A673 (cell line): ENCODE results near the gene THSD8. TPM values are rescaled to one million over a fixed set of nuclear protein-coding genes. Genes with fewer than 3 reads are reported as not detected.

Experiments used
- Bru-seq: library from RNA; stranded (reverse); fragments of 400-500 nt; gene quantifications from one replicate; lab custom pipeline; 2021; lab: Mats Ljungman, UMichigan
- BruChase-seq, 2 experiments: library from RNA; stranded (reverse); fragments of 400-500 nt; gene quantifications; one replicate each; lab custom pipeline; 2021; lab: Mats Ljungman, UMichigan
- BruUV-seq: library from RNA; stranded (reverse); fragments of 400-500 nt; replicated peaks from 2 replicates; lab custom pipeline; 2021; lab: Mats Ljungman, UMichigan
- CTCF ChIA-PET: fragments of 300-600 bp; sonication (Branson Sonifier 250); formaldehyde crosslinking; loops from one replicate; lab custom pipeline; 2022; ENCODE audit warnings: antibody characterized with exemption; lab: Charles Lee
- POLR2A ChIA-PET: fragments of 300-600 bp; sonication (Branson Sonifier 250); formaldehyde crosslinking; loops from one replicate; lab custom pipeline; 2022; ENCODE audit warnings: antibody characterized with exemption; ENCODE audit not compliant: low non-redundant PET; lab: Charles Lee
- DNase-seq: peaks from one replicate; pipeline ENCODE4 v3.0.0-alpha.2; 2015; ENCODE audit warnings: low spot score
- H3K27ac ChIP-seq: fragments of 200-600 bp; sonication (generic); 2 replicates; pipeline ENCODE4 v1.5.1; 2016; ENCODE audit warnings: mixed run types, low read depth, mild to moderate bottlenecking, mixed read lengths, antibody characterized with exemption, low read length; ENCODE audit not compliant: poor library complexity, severe bottlenecking
- H3K27me3 ChIP-seq: fragments of 200-600 bp; sonication (generic); replicated peaks from 2 replicates; pipeline ENCODE4 v1.6.1; 2017; ENCODE audit warnings: mixed run types, low read depth, mild to moderate bottlenecking, mixed read lengths, antibody characterized with exemption, low read length; ENCODE audit not compliant: insufficient read depth, poor library complexity
- H3K36me3 ChIP-seq: fragments of 200-600 bp; sonication (generic); 2 replicates; pipeline ENCODE4 v1.6.1; 2016; ENCODE audit warnings: mixed run types, mild to moderate bottlenecking, mixed read lengths, antibody characterized with exemption, low read length; ENCODE audit not compliant: insufficient read depth, poor library complexity, severe bottlenecking
- H3K4me1 ChIP-seq: fragments of 200-600 bp; sonication (generic); 2 replicates; pipeline ENCODE4 v1.6.1; 2017; ENCODE audit warnings: mixed run types, mild to moderate bottlenecking, mixed read lengths, antibody characterized with exemption, low read length; ENCODE audit not compliant: insufficient read depth, poor library complexity, severe bottlenecking
- H3K4me3 ChIP-seq: fragments of 200-600 bp; sonication (generic); 2 replicates; pipeline ENCODE4 v1.5.1; 2016; ENCODE audit warnings: low read depth, mixed run types, mild to moderate bottlenecking, mixed read lengths, low read length; ENCODE audit not compliant: poor library complexity, severe bottlenecking
- H3K9me3 ChIP-seq: fragments of 200-600 bp; sonication (generic); 2 replicates; pipeline ENCODE4 v1.6.1; 2016; ENCODE audit warnings: mixed run types, low read depth, mild to moderate bottlenecking, mixed read lengths, antibody characterized with exemption, low read length; ENCODE audit not compliant: poor library complexity, severe bottlenecking
- CTCF ChIP-seq: fragments of 300-800, 200-600 bp; sonication (generic); conservative IDR thresholded peaks from 2 replicates; pipeline ENCODE4 v1.5.1; 2017; ENCODE audit warnings: low read depth, mild to moderate bottlenecking, antibody characterized with exemption, low read length, moderate library complexity, mixed read lengths
- EZH2 ChIP-seq: fragments of 200-600 bp; sonication (generic); IDR thresholded peaks from 2 replicates; pipeline ENCODE4 v1.6.1; 2017; ENCODE audit warnings: borderline replicate concordance, low read depth, mild to moderate bottlenecking, mixed read lengths, antibody characterized with exemption, low read length; ENCODE audit not compliant: poor library complexity, severe bottlenecking
- intact Hi-C: fragments of 100-400 bp; cut with micrococcal nuclease; formaldehyde crosslinking; loops from one replicate; pipeline ENCODE4 v1.10.0; 2022; ENCODE audit not compliant: unreplicated experiment
- long read RNA-seq: library from polyadenylated mRNA; stranded (forward); transcript quantifications from one replicate; pipeline ENCODE4 v2.0.0, GENCODE V29; 2022
- total RNA-seq: library from RNA; stranded (reverse); gene quantifications from 2 replicates; pipeline ENCODE4 v1.2.3, GENCODE V29; 2021

The THSD8 gene
- total RNA-seq (45.2 and 53.4 TPM in 2 replicates), Bru-seq, nascent RNA (percentile 27 among the genes with signal in this experiment), BruChase-seq, experiment 1, labeled RNA remaining after a 2-hour chase (percentile 17 among the genes with signal in this experiment), BruChase-seq, experiment 2, labeled RNA remaining after a 6-hour chase (percentile 43 among the genes with signal in this experiment)
- long read RNA-seq, partial matches to known transcripts = 0 of 1 reads
- long read RNA-seq, other reads (novel, unspliced or antisense) = 1 of 1 reads

- Histone ChIP-seq H3K27me3 (no peaks in the 10 kb centered on the region), H3K36me3 (peaks cover 19% of the 10 kb centered on the region), H3K4me1 (peaks cover 13% of the 10 kb centered on the region), H3K9me3 (no peaks in the 10 kb centered on the region), H3K4me3 (peak within 1 kb of the TSS; percentile 64), H3K27ac (peak within 1 kb of the TSS; percentile 87)
- ChIA-PET CTCF (interaction anchor here (1.4 kb wide), 1 partner anchor 44 kb away, joined by 3 read pairs; no protein-coding TSS in a partner anchor), POLR2A (interaction anchor here (1.0 kb wide), 1 partner anchor 9 kb away, joined by 3 read pairs; no protein-coding TSS in a partner anchor)
- intact Hi-C loops = loop anchor here (2.0 kb wide), 1 partner anchor 65 kb away; the partner anchor contains the start of gene GET3
- BruUV-seq = no TSS peak
- DNase-seq = peak; percentile 90
- TF ChIP-seq EZH2 (no peak), CTCF (no peak)
Measured at GRCh38 chr19:12801466-12802266, at the start of gene THSD8, which contains the start of gene PRDX2. TSS of gene THSD8 (plus strand) at chr19:12802069. CDS start at chr19:12802072, 3 bp downstream. TSS of gene PRDX2 (minus strand) at chr19:12801800. CDS start at chr19:12801261, 539 bp downstream.

GRCh38 chr19:12754465-12755196 is 47.2 kb upstream of the THSD8 start:
- intact Hi-C loops = no loop called here
- TF ChIP-seq CTCF = no peak
- TF ChIP-seq EZH2 = no peak
- no peak overlapping the region for H3K4me3 ChIP-seq
- H3K27me3 ChIP-seq = peaks cover 9% of the 10 kb centered on the region
- ChIA-PET POLR2A (interaction anchor here (0.6 kb wide), 1 partner anchor 209 kb away, joined by 6 read pairs; no protein-coding TSS in a partner anchor), CTCF (interaction anchor here (0.7 to 1.5 kb wide), 2 partner anchors 12 to 83 kb away, joined by 3 to 7 read pairs; no protein-coding TSS in a partner anchor)
- no peak for DNase-seq
- no peaks in the 10 kb centered on the region for H3K36me3 ChIP-seq
- no TSS peak for BruUV-seq
- H3K9me3 ChIP-seq = no peaks in the 10 kb centered on the region
- H3K4me1 ChIP-seq = peaks cover 8% of the 10 kb centered on the region
- no peak overlapping the region for H3K27ac ChIP-seq

GRCh38 chr19:12756150-12756883 is 45.6 kb upstream of the THSD8 start:
- intact Hi-C loops = no loop called here
- POLR2A ChIA-PET = no interaction called here
- TF ChIP-seq EZH2 = no peak
- TF ChIP-seq CTCF = no peak
- no peak overlapping the region for H3K27ac ChIP-seq
- no peak overlapping the region for H3K4me3 ChIP-seq
- DNase-seq = no peak
- H3K27me3 ChIP-seq = peaks cover 8% of the 10 kb centered on the region
- no peaks in the 10 kb centered on the region for H3K36me3 ChIP-seq
- no peaks in the 10 kb centered on the region for H3K4me1 ChIP-seq
- H3K9me3 ChIP-seq = no peaks in the 10 kb centered on the region
- no TSS peak for BruUV-seq
- CTCF ChIA-PET = interaction anchor here (1.5 kb wide), 1 partner anchor 10 kb away, joined by 3 read pairs; no protein-coding TSS in a partner anchor
